ENCODE results near the gene GADD45B.

GRCh38 chr19:2426611-2427428 lies 49.1 kb upstream of the GADD45B start:
- TF ChIP-seq CTCF (IDR thresholded peaks at IDR 0.05; ENCODE audit: low read depth, low read length): no peak
- TF ChIP-seq MYC (IDR thresholded peaks at IDR 0.05; ENCODE audit: low read depth, low read length): peak; percentile 33; the same call in 1 of the 2 replicates
